Astrocyte (in vitro differentiated cells and primary cell): Measurements from ENCODE around the gene ISLR. TPM values are rescaled to one million over a fixed set of nuclear protein-coding genes. Genes with fewer than 3 reads are reported as not detected.

Source experiments
- DNase-seq: peaks from one replicate; pipeline ENCODE4 v3.0.0-alpha.2; 2010; ENCODE audit warnings: low read depth
- FAIRE-seq: peaks from 2 replicates; lab custom pipeline; 2011; peaks lifted over from hg19 to GRCh38; lab: Jason Lieb, UNC
- H2AFZ ChIP-seq: 2 replicates; pipeline ENCODE4 v1.6.0; 2012; ENCODE audit warnings: low read depth, low read length, inconsistent platforms
- H3K27ac ChIP-seq: 2 replicates; pipeline ENCODE4 v1.5.1; 2011; ENCODE audit warnings: low read depth, low read length, inconsistent platforms
- H3K27me3 ChIP-seq: 2 replicates; pipeline ENCODE4 v1.6.0; 2011; ENCODE audit warnings: low read length, inconsistent platforms; ENCODE audit not compliant: insufficient read depth
- H3K36me3 ChIP-seq: 2 replicates; pipeline ENCODE4 v1.5.1; 2011; ENCODE audit warnings: low read length, inconsistent platforms; ENCODE audit not compliant: insufficient read depth
- H3K4me1 ChIP-seq: 2 replicates; pipeline ENCODE4 v1.5.1; 2011; ENCODE audit warnings: low read length, inconsistent platforms; ENCODE audit not compliant: insufficient read depth
- H3K4me2 ChIP-seq: 2 replicates; pipeline ENCODE4 v1.6.0; 2012; ENCODE audit warnings: low read length, inconsistent platforms
- H3K4me3 ChIP-seq: 2 replicates; pipeline ENCODE4 v1.5.1; 2011; ENCODE audit warnings: low read depth, mild to moderate bottlenecking, low read length, inconsistent platforms; ENCODE audit not compliant: insufficient read depth
- H3K79me2 ChIP-seq: 2 replicates; pipeline ENCODE4 v1.6.0; 2012; ENCODE audit warnings: mild to moderate bottlenecking, low read length, inconsistent platforms; ENCODE audit not compliant: insufficient read depth
- H3K9ac ChIP-seq: 2 replicates; pipeline ENCODE4 v1.6.0; 2012; ENCODE audit warnings: mild to moderate bottlenecking, low read length, inconsistent platforms
- H3K9me3 ChIP-seq: 2 replicates; pipeline ENCODE4 v1.5.1; 2012; ENCODE audit warnings: low read depth, mild to moderate bottlenecking, low read length, inconsistent platforms; ENCODE audit not compliant: insufficient read depth
- H4K20me1 ChIP-seq: 2 replicates; pipeline ENCODE4 v1.6.0; 2012; ENCODE audit warnings: low read length, inconsistent platforms; ENCODE audit not compliant: insufficient read depth
- H3K27ac Mint-ChIP-seq: one replicate; pipeline ENCODE4 v1.8.0; 2021; ENCODE audit warnings: mild to moderate bottlenecking, mixed read lengths; ENCODE audit not compliant: unreplicated experiment
- H3K27me3 Mint-ChIP-seq: one replicate; pipeline ENCODE4 v1.8.0; 2021; ENCODE audit warnings: low read depth, mixed read lengths; ENCODE audit not compliant: unreplicated experiment
- H3K36me3 Mint-ChIP-seq: one replicate; pipeline ENCODE4 v1.8.0; 2021; ENCODE audit warnings: low read depth, mixed read lengths; ENCODE audit not compliant: unreplicated experiment
- H3K4me1 Mint-ChIP-seq: one replicate; pipeline ENCODE4 v1.8.0; 2021; ENCODE audit warnings: low read depth, mixed read lengths; ENCODE audit not compliant: unreplicated experiment
- H3K4me3 Mint-ChIP-seq: one replicate; pipeline ENCODE4 v1.8.0; 2021; ENCODE audit warnings: mild to moderate bottlenecking, moderate library complexity, mixed read lengths; ENCODE audit not compliant: unreplicated experiment
- H3K9me3 Mint-ChIP-seq: one replicate; pipeline ENCODE4 v1.8.0; 2021; ENCODE audit warnings: mild to moderate bottlenecking, mixed read lengths; ENCODE audit not compliant: unreplicated experiment
- EZH2 ChIP-seq: IDR thresholded peaks from 2 replicates; pipeline ENCODE4 v1.6.1; 2012; ENCODE audit warnings: mild to moderate bottlenecking, low read length, inconsistent platforms; ENCODE audit not compliant: insufficient read depth
- total RNA-seq: library from RNA; stranded (reverse); gene quantifications from 2 replicates; pipeline ENCODE4 v1.2.1, GENCODE V29; 2021
- TF ChIP-seq, protein P1 (sequence below): IDR thresholded peaks from 2 replicates; pipeline ENCODE4 v1.5.1; 2011; ENCODE audit warnings: low read depth, mild to moderate bottlenecking, inconsistent platforms, low read length, moderate library complexity; ENCODE audit not compliant: insufficient read depth

The ISLR gene
- total RNA-seq, 1 donor from 2014 or later = 1.6 TPM

DNA sequence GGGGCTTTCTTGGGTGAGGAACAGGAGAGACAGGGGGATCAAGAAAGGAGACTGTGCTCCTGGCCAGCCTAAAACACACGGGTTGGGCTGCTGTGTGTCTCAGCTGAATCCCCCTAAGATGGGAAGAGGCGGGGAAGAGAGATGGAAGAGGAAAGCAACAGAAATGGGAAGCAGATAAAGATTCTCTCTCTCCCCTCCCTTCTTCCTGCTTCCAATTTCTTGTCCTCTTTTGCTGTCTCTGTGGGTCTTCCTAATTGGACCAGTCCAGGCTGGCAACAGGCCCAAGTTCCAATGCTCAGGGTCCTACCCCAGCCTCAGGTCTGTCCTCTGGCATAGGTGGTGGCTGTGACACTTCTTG lies 36.0 kb upstream of the ISLR start:
- DNase-seq (no peak), FAIRE-seq (no peak)
- H3K27me3 Mint-ChIP-seq = peaks cover 46% of the 10 kb centered on the region
- Histone ChIP-seq H3K4me2 (peak overlapping the region; percentile 83), H3K4me3 (no peak overlapping the region), H3K36me3 (no peaks in the 10 kb centered on the region), H3K9me3 (peaks cover 12% of the 10 kb centered on the region), H3K79me2 (no peaks in the 10 kb centered on the region), H3K27ac (no peak overlapping the region), H3K4me1 (peaks cover 18% of the 10 kb centered on the region), H2AFZ (no peak overlapping the region), H3K27me3 (peaks cover 24% of the 10 kb centered on the region), H4K20me1 (no peaks in the 10 kb centered on the region), H3K9ac (no peak overlapping the region)
- peaks cover 7% of the 10 kb centered on the region for H3K4me1 Mint-ChIP-seq
- TF ChIP-seq EZH2 = no peak
- TF ChIP-seq, protein P1, sequence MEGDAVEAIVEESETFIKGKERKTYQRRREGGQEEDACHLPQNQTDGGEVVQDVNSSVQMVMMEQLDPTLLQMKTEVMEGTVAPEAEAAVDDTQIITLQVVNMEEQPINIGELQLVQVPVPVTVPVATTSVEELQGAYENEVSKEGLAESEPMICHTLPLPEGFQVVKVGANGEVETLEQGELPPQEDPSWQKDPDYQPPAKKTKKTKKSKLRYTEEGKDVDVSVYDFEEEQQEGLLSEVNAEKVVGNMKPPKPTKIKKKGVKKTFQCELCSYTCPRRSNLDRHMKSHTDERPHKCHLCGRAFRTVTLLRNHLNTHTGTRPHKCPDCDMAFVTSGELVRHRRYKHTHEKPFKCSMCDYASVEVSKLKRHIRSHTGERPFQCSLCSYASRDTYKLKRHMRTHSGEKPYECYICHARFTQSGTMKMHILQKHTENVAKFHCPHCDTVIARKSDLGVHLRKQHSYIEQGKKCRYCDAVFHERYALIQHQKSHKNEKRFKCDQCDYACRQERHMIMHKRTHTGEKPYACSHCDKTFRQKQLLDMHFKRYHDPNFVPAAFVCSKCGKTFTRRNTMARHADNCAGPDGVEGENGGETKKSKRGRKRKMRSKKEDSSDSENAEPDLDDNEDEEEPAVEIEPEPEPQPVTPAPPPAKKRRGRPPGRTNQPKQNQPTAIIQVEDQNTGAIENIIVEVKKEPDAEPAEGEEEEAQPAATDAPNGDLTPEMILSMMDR = no peak
- H3K4me3 Mint-ChIP-seq = no peak overlapping the region
- peak overlapping the region; percentile 71 for H3K27ac Mint-ChIP-seq
- peaks cover 12% of the 10 kb centered on the region for H3K9me3 Mint-ChIP-seq
- no peaks in the 10 kb centered on the region for H3K36me3 Mint-ChIP-seq

DNA sequence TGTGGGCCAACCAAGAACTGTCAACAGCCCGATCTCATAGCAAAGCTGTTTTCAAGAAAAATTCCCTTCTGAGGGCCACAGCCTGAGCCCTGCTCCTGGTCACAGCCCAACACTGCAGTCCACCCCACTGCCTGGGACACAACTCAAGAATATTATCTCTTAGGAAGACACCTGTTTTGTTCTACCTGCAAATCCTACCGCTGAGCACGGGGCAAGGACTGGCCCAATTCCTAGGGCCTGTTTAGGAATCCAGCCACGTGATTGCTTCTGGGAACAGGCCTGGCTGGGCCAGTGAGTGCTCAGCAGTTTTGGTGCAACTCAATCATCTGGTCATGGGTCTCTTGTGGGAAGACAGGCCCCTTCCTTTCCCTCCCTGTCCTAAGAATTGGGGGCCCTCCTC lies 34.9 kb upstream of the ISLR start:
- TF ChIP-seq EZH2 = no peak
- TF ChIP-seq, protein P1 = no peak

DNA sequence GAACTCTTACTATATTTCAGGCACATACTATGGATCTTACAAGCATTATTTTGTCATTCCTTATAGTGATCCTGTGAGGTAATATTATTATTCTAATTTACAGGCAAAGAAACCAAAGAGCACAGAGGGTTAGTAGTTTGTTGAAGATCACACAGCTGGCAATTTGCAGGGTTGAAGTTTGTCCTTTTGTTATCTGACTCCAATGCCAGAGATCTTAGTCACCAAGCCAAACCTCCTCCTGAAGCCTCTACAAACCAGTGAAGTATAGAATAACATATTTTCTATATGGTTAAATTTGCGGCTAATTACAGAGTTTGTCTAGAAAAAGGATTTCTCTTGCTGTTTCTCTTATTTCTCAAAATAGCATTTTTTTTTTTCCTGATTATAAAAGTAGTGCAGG lies 31.9 kb upstream of the ISLR start:
- Histone ChIP-seq H3K27ac (no peak overlapping the region), H4K20me1 (no peaks in the 10 kb centered on the region), H3K27me3 (peaks cover 2% of the 10 kb centered on the region), H3K4me2 (no peak overlapping the region), H3K4me3 (no peak overlapping the region), H3K79me2 (no peaks in the 10 kb centered on the region), H3K36me3 (no peaks in the 10 kb centered on the region), H3K9me3 (no peaks in the 10 kb centered on the region), H3K4me1 (peaks cover 7% of the 10 kb centered on the region), H3K9ac (no peak overlapping the region), H2AFZ (no peak overlapping the region)
- no peak for TF ChIP-seq EZH2
- TF ChIP-seq, protein P1 = no peak
- Mint-ChIP-seq H3K4me1 (peaks cover 7% of the 10 kb centered on the region), H3K27me3 (peaks cover 27% of the 10 kb centered on the region), H3K9me3 (peaks cover 3% of the 10 kb centered on the region), H3K36me3 (no peaks in the 10 kb centered on the region), H3K4me3 (no peak overlapping the region), H3K27ac (no peak overlapping the region)
- FAIRE-seq (no peak), DNase-seq (no peak)

More for the DNA sequence above, 34.9 kb upstream of the ISLR start:
- DNase-seq (no peak), FAIRE-seq (no peak)
- Histone ChIP-seq H3K79me2 (no peaks in the 10 kb centered on the region), H3K4me2 (no peak overlapping the region), H3K9me3 (peaks cover 4% of the 10 kb centered on the region), H3K27ac (no peak overlapping the region), H3K36me3 (no peaks in the 10 kb centered on the region), H3K4me3 (no peak overlapping the region), H3K9ac (no peak overlapping the region), H2AFZ (no peak overlapping the region), H3K4me1 (peaks cover 18% of the 10 kb centered on the region), H4K20me1 (no peaks in the 10 kb centered on the region), H3K27me3 (peaks cover 12% of the 10 kb centered on the region)
- H3K27me3 Mint-ChIP-seq = peaks cover 37% of the 10 kb centered on the region
- H3K9me3 Mint-ChIP-seq = peaks cover 8% of the 10 kb centered on the region
- H3K4me1 Mint-ChIP-seq = peaks cover 7% of the 10 kb centered on the region
- H3K4me3 Mint-ChIP-seq = no peak overlapping the region
- no peak overlapping the region for H3K27ac Mint-ChIP-seq
- H3K36me3 Mint-ChIP-seq = no peaks in the 10 kb centered on the region
